HG02870 (cell line): ENCODE results near the gene OR14A16.

ENCODE experiments used
- ATAC-seq: cut with Tn5 transposase; IDR thresholded peaks from one replicate; pipeline ENCODE4 v1.9.1; 2021; ENCODE audit warnings: mild to moderate bottlenecking, moderate library complexity; ENCODE audit not compliant: unreplicated experiment

The OR14A16 gene

DNA sequence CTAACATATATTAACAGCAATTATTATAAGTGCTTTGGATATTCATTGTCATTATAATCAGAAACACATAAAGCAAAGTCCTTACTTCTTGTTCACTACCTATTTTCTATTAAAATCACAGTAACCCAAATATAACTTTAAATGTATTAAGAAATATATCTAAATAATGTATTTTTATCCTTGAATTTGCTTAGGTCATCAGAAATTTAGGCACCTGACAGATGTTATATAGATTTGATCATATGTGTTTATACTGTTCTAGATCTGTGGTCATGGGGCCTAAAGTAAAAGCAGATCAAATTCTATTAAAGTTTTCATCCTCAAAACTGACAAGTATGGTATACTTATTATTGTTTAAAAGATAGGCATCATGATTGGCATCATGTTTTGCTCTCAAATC, 54.3 kb downstream of the OR14A16 start:
- no peak for ATAC-seq
